HL-60/S4 (cell line): ENCODE data around the gene BSDC1.

Experiments
- in situ Hi-C: fragments of 300-500 bp; cut with MboI; formaldehyde crosslinking; loops from 2 replicates; pipeline ENCODE4 v1.14.3; 2022; ENCODE audit warnings: low sequenced_read_pairs

Gene BSDC1

DNA sequence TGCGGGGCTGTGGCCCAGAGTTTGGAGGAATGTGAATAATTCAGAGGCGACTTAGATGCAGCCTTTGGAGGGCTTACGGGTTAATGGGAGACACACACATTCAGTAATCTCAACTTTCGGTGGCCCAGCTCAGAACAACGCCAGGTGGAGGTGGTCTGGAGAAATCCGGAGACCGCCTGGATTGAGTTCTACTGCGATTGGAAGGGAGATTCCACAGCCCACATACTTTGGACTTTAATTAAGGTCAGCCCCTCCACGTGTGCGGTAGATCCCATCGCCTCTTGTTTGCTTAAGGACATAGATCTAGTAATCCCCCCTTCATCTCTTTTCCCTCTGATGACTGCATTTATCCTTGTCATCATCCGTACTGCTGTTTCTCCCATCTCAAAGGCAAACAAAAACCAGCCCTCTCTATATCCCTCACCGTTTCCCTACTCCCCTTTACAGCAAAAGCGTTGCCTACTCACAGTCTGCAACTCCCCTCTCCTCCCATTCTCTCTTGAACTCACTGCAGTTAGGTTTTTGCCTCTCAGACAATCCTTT is 720 bp upstream of the BSDC1 start:
- in situ Hi-C loops, result no loop called here

DNA sequence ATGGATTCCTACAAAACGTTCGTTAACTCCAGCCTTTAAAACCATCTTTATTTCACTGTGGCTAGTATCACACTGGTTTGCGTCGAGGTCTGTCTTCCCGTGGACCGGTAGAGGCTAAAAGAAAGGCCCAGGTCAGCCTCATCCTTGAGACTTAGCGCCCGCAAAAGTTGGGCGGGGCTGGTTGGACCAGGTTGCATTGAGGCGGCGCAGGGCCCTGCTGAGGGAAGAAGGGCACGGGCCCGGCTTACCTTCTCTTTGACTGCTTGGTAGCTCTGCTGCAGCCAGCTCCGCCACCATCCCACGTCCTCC is 455 bp downstream of the BSDC1 start:
- in situ Hi-C loops, result no loop called here

DNA sequence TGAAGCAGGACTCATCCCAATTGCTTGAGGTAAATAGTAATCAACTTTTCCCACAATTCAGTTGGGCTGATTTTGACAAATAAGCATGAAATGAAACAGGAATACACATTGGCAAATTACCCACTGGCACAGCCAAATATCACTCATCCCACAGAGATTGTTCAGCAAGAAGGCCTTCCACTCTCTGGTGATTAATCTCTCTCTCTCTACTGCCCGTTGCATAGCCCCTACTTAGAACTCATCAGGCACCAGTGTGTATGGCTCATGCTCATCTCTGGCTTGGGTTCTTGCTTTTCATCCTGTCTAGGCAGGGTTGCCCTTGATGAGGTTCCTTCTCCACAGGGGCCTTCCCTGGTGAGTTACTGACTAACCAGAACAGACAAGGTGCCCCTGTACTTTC is 1.1 kb downstream of the BSDC1 start:
- in situ Hi-C loops, result no loop called here

DNA sequence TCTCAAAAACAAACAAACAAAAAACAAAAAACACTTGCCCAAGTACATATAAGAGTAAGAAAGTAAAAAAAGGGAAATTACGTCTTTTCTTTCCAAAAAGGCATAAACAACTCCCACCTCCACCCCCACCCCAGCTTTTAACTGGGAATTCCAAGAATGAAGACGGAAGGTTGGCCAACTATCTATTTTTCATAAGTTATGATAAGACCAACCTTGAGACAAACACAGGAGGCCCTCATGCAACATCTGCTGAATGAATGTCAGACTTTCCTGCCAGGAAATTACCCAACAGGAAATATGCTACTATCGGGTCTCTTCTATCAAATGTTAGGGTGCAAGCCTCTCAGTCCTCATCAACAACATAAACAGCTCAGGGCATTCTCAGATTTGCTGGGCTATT is 1.9 kb downstream of the BSDC1 start:
- in situ Hi-C loops, result no loop called here

DNA sequence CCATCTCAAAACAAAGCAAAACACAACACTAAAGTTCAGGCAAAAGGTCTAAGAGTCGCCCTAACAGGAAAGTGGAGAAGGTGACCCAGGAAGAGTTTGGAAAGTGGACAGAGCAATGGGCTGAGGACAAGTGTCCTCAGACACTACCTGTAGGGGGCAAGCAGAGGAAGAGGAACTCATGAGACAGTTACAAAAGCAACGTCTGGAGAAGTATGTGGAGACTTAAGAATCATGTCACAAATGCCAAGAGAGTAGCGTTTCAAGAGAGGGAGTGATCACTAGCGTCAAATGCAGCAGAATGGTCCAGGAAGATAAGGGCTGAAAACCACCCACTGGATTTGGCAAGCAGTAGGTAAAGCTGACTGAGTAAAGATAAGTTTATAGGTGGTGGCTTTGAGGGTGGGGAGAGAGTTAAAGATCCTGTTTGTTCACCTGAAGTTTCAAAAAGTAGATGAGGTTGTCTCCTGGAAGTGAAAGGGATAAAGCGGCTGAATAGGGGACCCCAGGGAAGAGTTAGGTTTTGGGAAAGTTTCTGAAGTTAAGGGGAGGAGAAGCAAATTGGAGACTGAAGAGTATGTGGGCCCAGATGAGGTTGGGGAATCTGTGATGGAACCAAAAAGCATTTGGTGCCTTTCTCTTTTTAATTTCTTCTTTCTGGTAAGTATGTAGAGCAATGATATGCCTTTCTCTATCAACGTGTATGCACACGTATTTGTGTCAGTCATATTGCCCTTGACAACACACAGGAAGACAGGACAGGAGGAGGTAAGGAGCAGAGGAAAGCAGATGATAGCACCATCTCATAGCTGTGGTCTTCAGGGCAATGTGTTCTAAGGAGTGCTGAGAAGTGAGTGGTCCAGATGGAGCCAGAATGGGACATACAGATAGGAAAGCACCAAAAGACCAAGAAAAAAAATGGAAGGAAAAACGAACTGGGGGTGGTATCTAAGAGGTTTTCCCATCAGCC is 3.1 kb downstream of the BSDC1 start:
- in situ Hi-C loops, result no loop called here

DNA sequence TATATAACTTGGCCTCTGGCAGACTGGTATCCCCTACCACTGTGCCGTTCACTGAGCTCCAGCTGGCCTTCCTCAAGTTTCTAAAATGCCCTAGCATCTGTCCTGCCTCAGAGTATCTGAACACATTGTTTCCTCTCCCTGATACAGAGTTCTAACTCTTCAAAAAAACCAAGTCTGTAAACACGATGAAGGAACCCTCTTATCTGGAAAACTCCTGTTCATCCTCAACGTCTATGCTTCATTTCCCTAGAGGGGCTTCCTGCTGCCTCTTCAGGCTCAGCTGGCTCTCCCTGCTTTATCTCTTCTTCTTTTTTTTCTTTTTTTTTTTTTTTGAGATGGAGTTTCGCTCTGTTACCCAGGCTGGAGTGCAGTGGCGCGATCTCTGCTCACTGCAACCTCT is 5.6 kb downstream of the BSDC1 start:
- in situ Hi-C loops, result no loop called here

DNA sequence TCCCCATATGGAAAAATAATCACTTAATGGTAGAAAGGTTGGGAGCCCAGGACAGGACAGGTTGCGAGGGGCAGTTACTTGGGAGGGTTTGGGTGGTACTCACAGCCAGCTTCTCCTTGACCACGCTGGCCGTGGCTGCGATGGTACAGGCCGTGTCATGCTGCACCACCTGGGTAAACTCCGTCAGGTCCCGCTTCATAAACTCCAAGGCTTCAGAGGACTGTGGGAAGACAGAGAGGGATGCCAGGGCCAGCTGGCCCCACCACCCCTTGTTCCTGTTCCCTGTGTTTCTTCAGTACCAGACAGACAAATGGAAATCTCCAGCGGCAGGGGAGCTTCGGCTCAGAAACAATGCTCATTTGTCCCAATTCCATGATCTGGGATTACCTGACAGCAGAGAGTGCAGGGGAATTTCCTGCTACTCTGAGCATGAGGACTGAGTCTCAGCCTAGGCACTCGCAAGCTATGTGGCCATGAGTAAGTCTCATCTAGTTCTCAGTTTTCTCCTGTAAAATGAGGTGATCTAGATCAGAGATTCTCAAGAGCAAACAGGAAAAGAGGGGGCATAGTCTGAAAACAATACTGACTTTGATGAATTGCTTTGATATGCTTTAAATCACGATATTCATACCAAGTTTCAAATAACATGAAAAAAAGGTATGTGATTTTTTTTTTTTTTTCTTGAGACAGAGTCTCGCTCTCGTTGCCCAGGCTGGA is 7.4 kb downstream of the BSDC1 start:
- in situ Hi-C loops, result no loop called here

DNA sequence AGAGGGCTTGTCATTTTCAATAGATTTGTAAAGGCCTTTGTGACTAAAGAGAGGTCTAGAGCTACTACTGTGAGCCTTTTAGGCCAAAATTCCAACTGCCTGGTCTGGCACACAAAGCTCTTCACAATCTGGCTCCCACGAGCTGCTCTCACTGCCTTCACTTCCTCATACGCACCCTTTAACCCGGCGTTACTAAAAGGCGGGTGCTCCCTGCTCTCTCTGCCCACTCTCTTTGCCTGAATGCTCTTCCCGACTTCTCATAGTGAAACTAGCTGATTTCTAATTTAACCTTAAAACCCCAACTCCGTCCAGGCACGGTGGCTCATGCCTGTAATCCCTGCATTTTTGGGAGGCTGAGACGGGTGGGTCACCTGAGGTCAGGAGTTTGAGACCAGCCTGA is 14.2 kb downstream of the BSDC1 start:
- in situ Hi-C loops, result no loop called here

DNA sequence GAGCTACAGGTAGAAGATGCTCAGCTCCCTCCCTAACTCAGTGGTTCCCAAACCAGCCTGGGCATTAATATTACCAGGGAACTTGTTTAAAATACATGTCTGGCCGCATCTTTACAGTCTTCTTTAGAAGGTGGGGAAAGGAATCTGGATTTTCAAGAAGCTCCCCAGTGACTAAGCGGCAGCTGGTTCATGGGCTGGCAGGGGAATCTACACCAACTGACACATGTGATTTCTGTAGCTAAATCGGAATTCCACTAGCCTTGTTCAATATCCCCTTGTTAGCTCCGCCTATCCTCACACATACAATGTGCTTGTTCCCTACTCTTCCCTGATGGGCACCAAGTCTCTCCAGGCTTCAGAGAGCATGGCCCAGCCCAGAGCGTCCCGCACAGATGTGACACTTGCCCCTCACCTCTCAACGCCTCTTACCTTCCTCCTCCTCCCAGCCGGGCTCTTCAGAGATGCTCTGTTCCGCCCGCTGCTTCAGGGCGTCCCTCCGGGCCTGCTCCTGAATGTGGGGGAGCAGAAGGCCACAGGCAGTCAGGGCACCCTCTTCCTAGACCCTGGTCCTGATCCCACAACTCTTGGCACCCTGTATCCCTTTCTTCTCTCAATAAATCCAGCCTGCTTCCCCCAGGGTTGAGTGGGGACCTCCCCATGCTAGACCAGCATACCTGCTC is 16.6 kb downstream of the BSDC1 start:
- in situ Hi-C loops, result no loop called here

DNA sequence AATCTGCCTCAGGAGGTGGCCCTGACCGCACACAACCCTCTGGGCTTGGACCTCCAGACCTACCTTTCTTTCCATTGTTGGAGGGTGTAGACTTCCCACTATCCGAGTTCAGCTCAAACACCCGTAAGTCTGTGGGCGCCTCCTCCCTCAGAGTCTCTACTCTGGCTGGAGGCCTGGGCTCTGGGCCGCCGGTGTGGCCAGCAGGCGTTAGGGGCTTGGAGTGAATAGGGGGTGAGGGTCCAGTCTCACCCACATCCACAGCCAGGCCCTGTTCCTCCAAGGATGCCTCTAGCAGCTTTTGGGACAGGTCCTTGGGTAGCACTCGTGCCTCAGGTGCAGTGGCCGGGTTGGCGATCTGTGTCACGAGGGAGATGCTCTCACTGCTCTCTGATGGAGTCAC is 18.0 kb downstream of the BSDC1 start:
- in situ Hi-C loops, result no loop called here

DNA sequence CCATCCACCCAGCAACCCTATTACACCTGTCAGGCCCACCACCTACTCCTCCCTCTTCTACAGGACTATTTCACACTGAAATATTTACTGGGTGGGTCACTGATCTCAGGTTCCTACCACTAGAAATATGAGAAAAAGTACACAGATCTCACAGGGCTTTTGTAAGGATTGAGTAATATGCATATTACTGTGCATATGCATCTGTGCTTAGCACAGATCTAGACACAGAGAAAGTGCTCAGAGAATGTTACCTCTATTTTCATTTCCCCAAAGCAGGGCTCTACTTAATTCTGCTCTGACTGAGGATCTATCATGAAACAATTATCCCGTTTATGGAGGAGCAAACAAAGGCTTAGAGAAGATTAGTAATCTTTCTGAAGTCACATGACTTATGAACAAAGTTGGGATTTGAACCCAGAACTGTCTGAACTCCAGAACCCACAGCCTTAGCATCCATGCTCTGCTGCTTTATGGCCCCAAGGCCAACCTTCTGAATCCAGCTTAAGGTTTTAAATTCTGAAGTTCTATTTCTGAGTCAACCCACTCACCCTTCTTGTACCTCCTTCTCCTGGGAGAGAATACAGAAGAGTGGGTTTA is 20.1 kb downstream of the BSDC1 start:
- in situ Hi-C loops, result no loop called here

DNA sequence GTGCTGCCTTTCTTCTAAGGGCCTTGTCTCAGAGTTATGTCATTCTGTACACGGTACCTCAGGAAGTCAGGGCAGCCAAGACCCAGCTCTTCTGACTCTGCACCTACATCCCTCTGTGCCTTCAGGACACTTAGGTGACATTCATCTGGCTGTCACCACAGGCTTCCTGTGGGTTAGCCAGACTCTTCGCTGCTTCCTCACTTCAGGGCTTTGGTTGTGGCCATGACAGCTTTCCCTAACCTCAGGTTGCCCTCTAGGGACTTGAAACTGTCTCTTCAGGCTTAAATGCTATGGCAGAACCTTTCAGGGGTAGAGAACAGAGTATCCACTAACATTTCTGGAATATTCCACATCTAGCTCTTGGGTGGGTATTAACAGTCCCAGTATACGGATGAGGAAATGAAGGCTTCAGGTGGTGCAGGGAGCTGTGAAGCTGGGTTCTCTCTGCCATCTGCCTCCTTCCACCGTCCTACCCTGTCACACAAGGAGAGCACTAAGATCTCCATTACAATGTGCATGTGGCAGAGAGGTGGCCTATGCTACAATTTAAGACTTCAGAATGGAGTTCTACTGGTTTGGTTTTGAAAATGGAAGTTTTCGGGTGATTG is 22.0 kb downstream of the BSDC1 start:
- in situ Hi-C loops, result no loop called here

DNA sequence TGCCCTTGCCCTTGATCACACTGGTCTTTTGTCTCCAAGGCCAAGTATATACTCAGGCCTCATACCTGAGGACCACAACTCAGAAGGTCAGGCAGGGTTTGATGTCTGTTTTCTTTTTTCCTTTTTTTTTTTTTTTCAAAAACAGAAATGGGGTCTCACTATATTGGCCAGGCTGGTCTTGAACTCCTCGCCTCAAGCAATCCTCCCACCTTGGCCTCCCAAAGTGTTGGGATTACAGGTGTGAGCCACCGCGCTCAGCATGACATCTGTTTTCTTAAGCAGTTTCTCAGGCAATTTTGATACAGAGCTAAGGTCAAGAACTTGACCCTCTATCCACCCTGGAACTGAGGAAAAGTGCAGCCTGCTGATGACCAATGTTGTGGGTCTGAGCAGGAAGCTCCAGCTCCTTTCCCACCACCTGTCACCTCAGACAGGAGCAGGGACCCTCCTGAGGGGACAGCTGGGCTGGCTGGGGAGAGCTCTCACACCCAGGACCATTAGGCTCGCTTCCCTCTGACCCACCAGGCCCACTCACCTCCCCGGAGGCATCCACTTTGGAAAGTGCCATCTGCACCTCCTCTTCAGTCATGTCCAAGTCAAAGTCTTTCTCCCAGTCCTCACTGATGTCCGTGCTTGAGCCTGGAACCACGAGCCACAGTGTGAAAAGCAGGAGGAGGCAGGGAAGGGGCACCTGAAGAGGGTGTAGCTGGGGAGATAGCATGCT is 26.2 kb downstream of the BSDC1 start:
- in situ Hi-C loops, result no loop called here

DNA sequence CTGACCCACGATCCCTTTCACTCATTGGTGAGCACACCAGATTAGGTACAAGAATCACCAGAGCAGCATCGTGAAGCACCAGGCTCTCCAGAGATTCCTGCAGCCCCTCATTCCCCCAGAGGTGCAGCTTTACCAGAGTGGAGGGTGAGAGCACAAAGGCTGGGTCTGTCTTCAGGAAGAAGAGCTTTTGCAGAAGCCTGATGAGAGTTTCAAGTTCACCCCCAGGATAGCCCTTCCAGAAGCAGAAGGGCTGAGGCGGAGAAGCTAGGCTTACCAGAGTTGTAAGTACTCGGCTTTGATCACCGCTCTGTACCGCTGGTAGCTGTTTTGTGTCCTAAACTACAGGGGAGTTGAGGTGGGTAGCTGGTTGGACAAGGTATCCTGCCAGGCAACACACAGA is 28.8 kb downstream of the BSDC1 start:
- in situ Hi-C loops, result no loop called here

DNA sequence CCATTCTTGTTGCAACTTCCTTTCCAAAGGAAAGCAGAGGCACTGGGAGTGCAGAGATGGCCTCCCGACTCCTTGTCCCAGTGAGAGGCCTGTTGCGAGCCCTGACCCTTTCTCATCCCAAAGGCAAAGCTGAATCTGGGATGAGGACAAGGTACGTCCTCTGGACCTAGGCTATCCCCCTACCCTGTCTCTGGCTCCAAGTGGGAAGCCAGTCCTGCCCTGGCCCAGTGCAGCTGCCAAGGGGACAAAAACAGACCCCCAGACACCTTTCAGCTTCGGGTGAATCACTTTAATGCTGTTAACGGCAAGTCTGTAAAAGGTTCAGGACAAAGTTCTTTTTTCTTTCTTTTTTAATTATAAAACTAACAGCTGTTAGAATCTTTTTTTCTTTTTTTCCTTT is 29.4 kb downstream of the BSDC1 start:
- in situ Hi-C loops, result no loop called here

DNA sequence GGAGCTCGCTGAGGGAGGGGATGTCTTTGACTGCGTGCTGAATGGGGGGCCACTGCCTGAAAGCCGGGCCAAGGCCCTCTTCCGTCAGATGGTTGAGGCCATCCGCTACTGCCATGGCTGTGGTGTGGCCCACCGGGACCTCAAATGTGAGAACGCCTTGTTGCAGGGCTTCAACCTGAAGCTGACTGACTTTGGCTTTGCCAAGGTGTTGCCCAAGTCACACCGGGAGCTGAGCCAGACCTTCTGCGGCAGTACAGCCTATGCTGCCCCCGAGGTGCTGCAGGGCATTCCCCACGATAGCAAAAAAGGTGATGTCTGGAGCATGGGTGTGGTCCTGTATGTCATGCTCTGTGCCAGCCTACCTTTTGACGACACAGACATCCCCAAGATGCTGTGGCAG is 30.5 kb downstream of the BSDC1 start:
- in situ Hi-C loops, result no loop called here

DNA sequence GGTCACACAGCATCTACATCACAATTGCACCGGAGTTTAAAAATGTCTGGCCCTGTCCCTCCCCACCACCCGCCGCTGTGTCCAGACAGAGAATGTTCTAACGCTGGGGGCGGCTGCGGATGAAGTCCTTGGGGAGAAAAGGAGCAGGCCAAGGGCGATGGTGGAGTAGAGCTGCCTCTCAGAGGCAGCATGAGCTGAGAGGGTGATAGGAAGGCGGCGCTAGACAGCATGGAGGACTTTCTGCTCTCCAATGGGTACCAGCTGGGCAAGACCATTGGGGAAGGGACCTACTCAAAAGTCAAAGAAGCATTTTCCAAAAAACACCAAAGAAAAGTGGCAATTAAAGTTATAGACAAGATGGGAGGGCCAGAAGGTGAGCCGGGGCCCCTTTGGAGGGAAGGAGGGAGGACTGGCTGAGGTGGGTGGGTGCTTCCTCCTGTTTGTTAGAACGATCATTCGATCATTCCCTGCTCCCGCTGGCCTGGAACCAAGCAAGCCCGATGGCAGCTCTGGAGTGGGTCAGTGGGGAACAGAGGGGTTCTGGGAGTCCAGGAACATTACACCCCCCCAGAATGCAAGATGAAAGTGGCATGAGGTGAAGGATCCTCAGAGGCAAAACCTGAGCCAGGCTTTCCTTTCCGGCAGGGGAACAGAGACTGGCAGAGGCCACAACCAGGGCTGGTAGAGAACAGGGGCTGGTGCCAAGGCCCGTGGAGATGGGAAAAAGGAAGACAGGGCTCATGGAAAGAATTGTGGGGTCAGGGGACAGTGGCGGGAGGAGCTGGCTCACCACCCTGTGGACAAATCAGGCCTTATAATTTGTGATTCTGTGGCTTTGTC is 31.5 kb downstream of the BSDC1 start, which contains the start of the genes FAM229A and TSSK3:
FAM229A (minus strand) TSS at position 12 of the 840 bp plus-strand sequence. CDS start 394 bp downstream, outside the sequence.
TSSK3 (plus strand) TSS at position 66 of the 840 bp plus-strand sequence; CDS start at position 229, 163 bp downstream.
- in situ Hi-C loops, result no loop called here

DNA sequence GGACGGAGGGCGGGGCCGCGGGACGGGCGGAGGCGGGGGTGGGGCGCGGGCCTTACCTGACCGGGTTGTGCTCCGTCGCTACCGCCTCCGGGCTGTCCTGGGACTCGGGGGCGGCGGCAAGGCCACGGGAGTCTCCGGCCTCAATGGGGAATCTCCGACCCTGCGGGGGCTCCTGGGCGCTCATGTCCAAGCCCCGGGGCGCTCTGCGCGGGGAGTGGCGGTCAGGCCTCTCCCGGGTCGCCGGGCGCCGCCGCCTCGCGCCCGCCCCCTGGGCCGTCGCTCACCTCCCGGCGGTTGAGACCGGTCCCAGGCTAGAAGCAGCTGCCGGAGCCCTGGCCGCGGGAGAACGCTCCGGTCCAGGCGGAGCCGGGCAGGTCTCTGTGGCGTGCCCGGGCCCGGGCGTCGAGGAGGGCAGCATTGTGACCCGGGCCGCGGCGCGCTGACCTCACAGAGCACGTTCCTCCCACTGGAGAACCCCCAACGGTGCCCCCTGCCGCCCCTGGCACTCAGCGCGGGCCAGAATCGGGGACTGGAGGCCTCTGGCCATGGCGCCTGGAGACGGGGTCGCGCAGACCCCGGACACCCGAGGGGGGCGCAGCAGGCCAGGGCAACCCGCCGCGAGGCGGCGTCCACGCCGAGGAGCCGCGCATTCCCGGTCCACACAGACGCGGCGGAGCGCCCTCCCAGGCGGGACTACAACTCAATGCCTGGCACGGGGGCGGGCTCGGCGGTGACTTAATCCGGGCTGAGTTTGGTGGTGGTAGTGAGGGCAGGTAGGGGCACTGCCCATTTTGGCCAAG is 32.4 kb downstream of the BSDC1 start:
- in situ Hi-C loops, result no loop called here
